GM23338 (cell line): Measurements from ENCODE around the gene GPR135. TPM values are rescaled to one million over a fixed set of nuclear protein-coding genes. Genes with fewer than 3 reads are reported as not detected.

Experiments used
- ZNF462 ChIP-seq: fragments of 250-450 bp; sonication (Bioruptor Pico); IDR thresholded peaks from 2 replicates; pipeline ENCODE4 v1.5.0; 2020; ENCODE audit warnings: mild to moderate bottlenecking, moderate library complexity
- polyA plus RNA-seq: library from polyadenylated mRNA; unstranded; fragments of >200 nt; fragmentation: Nextera tagmentation; extraction: Ambion mirVana; gene quantifications from 2 replicates; pipeline ENCODE4 v1.2.1, GENCODE V29; 2016
- total RNA-seq: library from RNA; depleted of rRNA; stranded (reverse); fragments of >200 nt; shearing (Covaris generic); gene quantifications from 2 replicates; pipeline ENCODE4 v1.2.3, GENCODE V29; 2014; rRNA removed

Gene GPR135
- total and polyA plus RNA-seq, 2 experiments from 2014 or later: 0.47 to 2.2 TPM

- no peak for TF ChIP-seq ZNF462 (CRISPR knock-in tag)
Measured at GRCh38 chr14:59415836-59416602, 49.2 kb downstream of the GPR135 start (continued).

Other genes with a start within 250 kb of the GPR135 start
- 24.8 and 24.9 TPM in 2 replicates for gene L3HYPDH, start 19.0 kb upstream of the GPR135 start, total RNA-seq
- gene L3HYPDH, start 19.0 kb upstream of the GPR135 start, polyA plus RNA-seq: 15.6 and 18.6 TPM in 2 replicates
- 66.8 and 83.1 TPM in 2 replicates for gene JKAMP, start 19.1 kb upstream of the GPR135 start, total RNA-seq
- 26.0 and 31.6 TPM in 2 replicates for gene JKAMP, start 19.1 kb upstream of the GPR135 start, polyA plus RNA-seq
- gene CCDC175, start 111.4 kb upstream of the GPR135 start, total RNA-seq: not detected in 2 replicates
- gene CCDC175, start 111.4 kb upstream of the GPR135 start, polyA plus RNA-seq: 0.42 and 0.50 TPM in 2 replicates